PC-3 (cell line): ENCODE data around the gene TMPRSS3. TPM values are rescaled to one million over a fixed set of nuclear protein-coding genes. Genes with fewer than 3 reads are reported as not detected.

Experiments used
- ATAC-seq: fragments of 200-7000 bp; cut with Tn5 transposase; 2 replicates; pipeline ENCODE4 v1.9.1; 2020; ENCODE audit warnings: mild to moderate bottlenecking, moderate library complexity
- BruUV-seq: library from RNA; stranded (reverse); fragments of 400-500 nt; replicated peaks from 2 replicates; lab custom pipeline; 2021; lab: Mats Ljungman, UMichigan
- CTCF ChIA-PET: fragments of 300-600 bp; sonication (Branson Sonifier 250); formaldehyde crosslinking; loops from one replicate; lab custom pipeline; 2022; ENCODE audit warnings: antibody characterized with exemption; lab: Charles Lee
- POLR2A ChIA-PET: fragments of 300-600 bp; sonication (Branson Sonifier 250); formaldehyde crosslinking; loops from one replicate; lab custom pipeline; 2022; ENCODE audit warnings: antibody characterized with exemption; ENCODE audit not compliant: unreplicated experiment; lab: Charles Lee
- DNase-seq: peaks from one replicate; pipeline ENCODE4 v3.0.0-alpha.2; 2015
- H2AFZ ChIP-seq: fragments of 300-600 bp; sonication (generic); 2 replicates; pipeline ENCODE4 v1.6.0; 2016; ENCODE audit warnings: antibody characterized with exemption, low read length
- H3F3A ChIP-seq: fragments of 300-600 bp; sonication (generic); one replicate; pipeline ENCODE4 v1.6.0; 2017; ENCODE audit warnings: antibody characterized with exemption, low read length, control low read depth, mild to moderate bottlenecking; ENCODE audit not compliant: unreplicated experiment
- H3K27ac ChIP-seq: fragments of 300-600 bp; sonication (generic); 2 replicates; pipeline ENCODE4 v1.5.1; 2016; ENCODE audit warnings: mild to moderate bottlenecking, low read length
- H3K27me3 ChIP-seq: fragments of 300-600 bp; sonication (generic); 2 replicates; pipeline ENCODE4 v1.6.1; 2016; ENCODE audit warnings: low read length, mixed read lengths
- H3K36me3 ChIP-seq: fragments of 300-600 bp; sonication (generic); 2 replicates; pipeline ENCODE4 v1.6.1; 2016; ENCODE audit warnings: low read depth, mixed run types, low read length, mixed read lengths
- H3K4me1 ChIP-seq: fragments of 300-600 bp; sonication (generic); 2 replicates; pipeline ENCODE4 v1.5.1; 2016; ENCODE audit warnings: low read length; ENCODE audit not compliant: insufficient read depth
- H3K4me2 ChIP-seq: fragments of 300-600 bp; sonication (generic); 2 replicates; pipeline ENCODE4 v1.6.0; 2016; ENCODE audit warnings: low read length
- H3K4me3 ChIP-seq: fragments of 300-600 bp; sonication (generic); 2 replicates; pipeline ENCODE4 v1.5.1; 2016; ENCODE audit warnings: mild to moderate bottlenecking, low read length, mixed read lengths
- H3K79me2 ChIP-seq: fragments of 300-600 bp; sonication (generic); 2 replicates; pipeline ENCODE4 v1.6.1; 2017; ENCODE audit warnings: low read length, mixed read lengths
- H3K9ac ChIP-seq: fragments of 300-600 bp; sonication (generic); 2 replicates; pipeline ENCODE4 v1.6.0; 2016; ENCODE audit warnings: mild to moderate bottlenecking, low read length
- H3K9me2 ChIP-seq: fragments of 300-600 bp; sonication (generic); replicated peaks from 2 replicates; pipeline ENCODE4 v1.6.1; 2016; ENCODE audit warnings: mixed run types, low read length, mixed read lengths
- H3K9me3 ChIP-seq: fragments of 300-600 bp; sonication (generic); 2 replicates; pipeline ENCODE4 v1.6.1; 2016; ENCODE audit warnings: low read length, mixed read lengths
- H4K20me1 ChIP-seq: fragments of 300-600 bp; sonication (generic); 2 replicates; pipeline ENCODE4 v1.6.1; 2016; ENCODE audit warnings: low read length, mixed read lengths
- CTCF ChIP-seq: fragments of 300-600 bp; sonication (generic); conservative IDR thresholded peaks from 2 replicates; pipeline ENCODE4 v1.5.1; 2017; ENCODE audit warnings: antibody characterized with exemption, low read depth, mild to moderate bottlenecking, low read length
- EZH2 ChIP-seq: fragments of 300-600 bp; sonication (generic); IDR thresholded peaks from one replicate; pipeline ENCODE4 v1.6.1; 2017; ENCODE audit warnings: antibody characterized with exemption, mild to moderate bottlenecking, low read length; ENCODE audit not compliant: unreplicated experiment
- EZH2phosphoT487 ChIP-seq: fragments of 300-600 bp; sonication (generic); IDR thresholded peaks from 2 replicates; pipeline ENCODE4 v1.6.1; 2018; ENCODE audit warnings: mild to moderate bottlenecking, antibody characterized with exemption, low read length, borderline replicate concordance
- intact Hi-C: fragments of 100-400 bp; cut with micrococcal nuclease; formaldehyde crosslinking; loops from 2 replicates; pipeline ENCODE4 v1.9.0; 2023
- total RNA-seq: library from RNA; depleted of rRNA; stranded (reverse); fragments of >200 nt; gene quantifications from 2 replicates; pipeline ENCODE4 v1.2.3, GENCODE V29; 2014

The TMPRSS3 gene
- total RNA-seq, 1 experiment from 2014 or later, result not detected

- H3K36me3 ChIP-seq, result no peaks in the 10 kb centered on the region
- H3K4me3 ChIP-seq, result no peak overlapping the region
- ChIA-PET POLR2A (interaction anchor here (0.5 kb wide), 1 partner anchor 159 kb away, joined by 3 read pairs; no protein-coding TSS in a partner anchor), CTCF (no interaction called here)
- H3K4me2 ChIP-seq, result no peak overlapping the region
- no peaks in the 10 kb centered on the region for H4K20me1 ChIP-seq
- peaks cover 8% of the 10 kb centered on the region; the same call in 1 of the 2 replicates for H3K4me1 ChIP-seq
- no peaks in the 10 kb centered on the region for H3K9me3 ChIP-seq
- BruUV-seq, result no TSS peak
- no peak overlapping the region for H3K27ac ChIP-seq
- ATAC-seq, result no peak
- no peaks in the 10 kb centered on the region for H3K79me2 ChIP-seq
- intact Hi-C loops, result no loop called here
- H2AFZ ChIP-seq, result no peak overlapping the region
- H3F3A ChIP-seq, result no peaks in the 10 kb centered on the region
- no peak overlapping the region for H3K9ac ChIP-seq
- DNase-seq, result no peak
- TF ChIP-seq CTCF (no peak), EZH2 (no peak), EZH2phosphoT487 (no peak)
- H3K27me3 ChIP-seq, result no peaks in the 10 kb centered on the region
- H3K9me2 ChIP-seq, result no peaks in the 10 kb centered on the region
Measured at GRCh38 chr21:42413093-42413492, 17.2 kb upstream of the TMPRSS3 start.

GRCh38 chr21:42412636-42412933 lies 16.7 kb upstream of the TMPRSS3 start:
- Histone ChIP-seq H3K4me3 (no peak overlapping the region), H3K27ac (no peak overlapping the region), H3K4me2 (no peak overlapping the region), H3K79me2 (no peaks in the 10 kb centered on the region), H3K9ac (no peak overlapping the region), H3F3A (no peaks in the 10 kb centered on the region), H3K4me1 (peaks cover 8% of the 10 kb centered on the region; the same call in 1 of the 2 replicates), H3K36me3 (no peaks in the 10 kb centered on the region), H3K9me3 (no peaks in the 10 kb centered on the region), H3K27me3 (no peaks in the 10 kb centered on the region), H3K9me2 (no peaks in the 10 kb centered on the region), H4K20me1 (no peaks in the 10 kb centered on the region), H2AFZ (no peak overlapping the region)
- ChIA-PET POLR2A (no interaction called here), CTCF (no interaction called here)
- TF ChIP-seq EZH2 (no peak), CTCF (no peak), EZH2phosphoT487 (no peak)
- ATAC-seq (no peak), DNase-seq (no peak)
- BruUV-seq, result no TSS peak
- intact Hi-C loops, result no loop called here

- intact Hi-C loops, result no loop called here
- Histone ChIP-seq H3K4me3 (no peak overlapping the region), H2AFZ (no peak overlapping the region), H3K79me2 (no peaks in the 10 kb centered on the region), H3K4me2 (no peak overlapping the region), H3K9me3 (no peaks in the 10 kb centered on the region), H3K9me2 (no peaks in the 10 kb centered on the region), H3K4me1 (peaks cover 8% of the 10 kb centered on the region; the same call in 1 of the 2 replicates), H3K27ac (no peak overlapping the region), H3F3A (no peaks in the 10 kb centered on the region), H3K9ac (no peak overlapping the region), H3K36me3 (no peaks in the 10 kb centered on the region), H3K27me3 (no peaks in the 10 kb centered on the region), H4K20me1 (no peaks in the 10 kb centered on the region)
- TF ChIP-seq CTCF, result no peak
- TF ChIP-seq EZH2, result no peak
- TF ChIP-seq EZH2phosphoT487, result no peak
- ChIA-PET POLR2A (no interaction called here), CTCF (no interaction called here)
- ATAC-seq (no peak), DNase-seq (no peak)
- BruUV-seq, result no TSS peak
Measured at GRCh38 chr21:42411891-42412635, 16.2 kb upstream of the TMPRSS3 start.
